ENCODE results near the gene MDH2.
A peak's percentile ranks its signal among the peaks of the same experiment; 100 is the strongest.
"Not testable (repeated sequence)": the region's sequence is repeated elsewhere in the genome, so short reads cannot be mapped to it uniquely, and the experiment has no call there.

Gene MDH2, protein sequence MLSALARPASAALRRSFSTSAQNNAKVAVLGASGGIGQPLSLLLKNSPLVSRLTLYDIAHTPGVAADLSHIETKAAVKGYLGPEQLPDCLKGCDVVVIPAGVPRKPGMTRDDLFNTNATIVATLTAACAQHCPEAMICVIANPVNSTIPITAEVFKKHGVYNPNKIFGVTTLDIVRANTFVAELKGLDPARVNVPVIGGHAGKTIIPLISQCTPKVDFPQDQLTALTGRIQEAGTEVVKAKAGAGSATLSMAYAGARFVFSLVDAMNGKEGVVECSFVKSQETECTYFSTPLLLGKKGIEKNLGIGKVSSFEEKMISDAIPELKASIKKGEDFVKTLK

GRCh38 chr7:76047811-76048667 is at the start of gene MDH2, which contains the start of gene STYXL1:
Gene MDH2, plus strand, starts transcription at chr7:76048106. Its CDS starts 55 bp downstream, at chr7:76048161.
Gene STYXL1, minus strand, starts transcription at chr7:76048000. Its CDS starts 17,477 bp downstream, at chr7:76030523.
- Mint-ChIP-seq H3K9me3 (no peaks in the 10 kb centered on the region), H3K27ac (peak within 1 kb of the TSS; percentile 95 to 98 (median 95)), H3K27me3 (ENCODE audit: low read depth) (no peaks in the 10 kb centered on the region), H3K4me3 (peak within 1 kb of the TSS; percentile 99 to 100 (median 99)), H3K36me3 (ENCODE audit: low read depth) (peaks cover 21% of the 10 kb centered on the region), H3K4me1 (peaks cover 33% of the 10 kb centered on the region)
- TF ChIP-seq, protein P1, sequence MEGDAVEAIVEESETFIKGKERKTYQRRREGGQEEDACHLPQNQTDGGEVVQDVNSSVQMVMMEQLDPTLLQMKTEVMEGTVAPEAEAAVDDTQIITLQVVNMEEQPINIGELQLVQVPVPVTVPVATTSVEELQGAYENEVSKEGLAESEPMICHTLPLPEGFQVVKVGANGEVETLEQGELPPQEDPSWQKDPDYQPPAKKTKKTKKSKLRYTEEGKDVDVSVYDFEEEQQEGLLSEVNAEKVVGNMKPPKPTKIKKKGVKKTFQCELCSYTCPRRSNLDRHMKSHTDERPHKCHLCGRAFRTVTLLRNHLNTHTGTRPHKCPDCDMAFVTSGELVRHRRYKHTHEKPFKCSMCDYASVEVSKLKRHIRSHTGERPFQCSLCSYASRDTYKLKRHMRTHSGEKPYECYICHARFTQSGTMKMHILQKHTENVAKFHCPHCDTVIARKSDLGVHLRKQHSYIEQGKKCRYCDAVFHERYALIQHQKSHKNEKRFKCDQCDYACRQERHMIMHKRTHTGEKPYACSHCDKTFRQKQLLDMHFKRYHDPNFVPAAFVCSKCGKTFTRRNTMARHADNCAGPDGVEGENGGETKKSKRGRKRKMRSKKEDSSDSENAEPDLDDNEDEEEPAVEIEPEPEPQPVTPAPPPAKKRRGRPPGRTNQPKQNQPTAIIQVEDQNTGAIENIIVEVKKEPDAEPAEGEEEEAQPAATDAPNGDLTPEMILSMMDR (IDR thresholded peaks at IDR 0.05; ENCODE audit: unreplicated experiment in 3 of 3): no peak

GRCh38 chr7:76000566-76000965 is 47.3 kb upstream of the MDH2 start:
- H3K4me3 Mint-ChIP-seq: no peak overlapping the region

GRCh38 chr7:76002139-76002538 is 45.8 kb upstream of the MDH2 start:
- Mint-ChIP-seq H3K4me3 (no peak overlapping the region), H3K4me1 (no peaks in the 10 kb centered on the region), H3K9me3 (no peaks in the 10 kb centered on the region), H3K27me3 (ENCODE audit: low read depth) (no peaks in the 10 kb centered on the region), H3K36me3 (ENCODE audit: low read depth) (peaks cover 47% of the 10 kb centered on the region), H3K27ac (no peak overlapping the region)
- TF ChIP-seq, protein P1 (IDR thresholded peaks at IDR 0.05; ENCODE audit: unreplicated experiment in 3 of 3): no peak

More at GRCh38 chr7:76000566-76000965, 47.3 kb upstream of the MDH2 start:
- Mint-ChIP-seq H3K27me3 (ENCODE audit: low read depth) (no peaks in the 10 kb centered on the region), H3K27ac (no peak overlapping the region), H3K4me1 (no peaks in the 10 kb centered on the region), H3K9me3 (no peaks in the 10 kb centered on the region), H3K36me3 (ENCODE audit: low read depth) (peaks cover 61% of the 10 kb centered on the region)
- TF ChIP-seq, protein P1 (IDR thresholded peaks at IDR 0.05; ENCODE audit: unreplicated experiment in 3 of 3): no peak

GRCh38 chr7:76002822-76003221 is 45.1 kb upstream of the MDH2 start:
- Mint-ChIP-seq H3K27me3 (ENCODE audit: low read depth) (no peaks in the 10 kb centered on the region), H3K9me3 (no peaks in the 10 kb centered on the region), H3K4me1 (no peaks in the 10 kb centered on the region), H3K27ac (no peak overlapping the region), H3K4me3 (no peak overlapping the region), H3K36me3 (ENCODE audit: low read depth) (peaks cover 40% of the 10 kb centered on the region)
- TF ChIP-seq, protein P1 (IDR thresholded peaks at IDR 0.05; ENCODE audit: unreplicated experiment in 3 of 3): no peak

DNA sequence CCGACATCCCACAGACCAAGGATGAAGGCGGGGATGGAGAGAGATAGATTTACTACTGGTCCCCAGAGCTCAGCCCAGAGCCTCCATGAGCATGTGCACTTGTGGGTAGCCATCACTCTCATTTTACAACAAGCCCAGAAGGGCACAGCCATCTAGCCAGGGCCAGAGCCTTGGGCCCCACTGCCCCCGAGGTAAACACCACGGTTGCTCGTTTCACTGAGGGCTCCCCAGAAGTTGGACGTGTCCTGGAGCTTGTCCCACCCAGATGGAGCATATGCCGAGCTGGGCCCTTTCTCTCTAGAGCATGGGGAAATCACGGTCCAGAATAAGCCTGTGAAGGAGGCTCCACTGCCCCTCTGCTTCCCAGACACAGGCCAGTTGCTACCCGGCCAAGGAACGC is 44.6 kb upstream of the MDH2 start:
- peaks cover 41% of the 10 kb centered on the region for H3K36me3 Mint-ChIP-seq (ENCODE audit: low read depth)
- H3K27ac Mint-ChIP-seq: no peak overlapping the region
- H3K4me1 Mint-ChIP-seq: no peaks in the 10 kb centered on the region
- no peak overlapping the region for H3K4me3 Mint-ChIP-seq
- no peaks in the 10 kb centered on the region for H3K9me3 Mint-ChIP-seq
- H3K27me3 Mint-ChIP-seq (ENCODE audit: low read depth): no peaks in the 10 kb centered on the region
- TF ChIP-seq, protein P1 (IDR thresholded peaks at IDR 0.05; ENCODE audit: unreplicated experiment in 3 of 3): no peak

GRCh38 chr7:76005004-76005403 is 42.9 kb upstream of the MDH2 start:
- not testable (repeated sequence) for H3K9me3 Mint-ChIP-seq; H3K27me3 Mint-ChIP-seq (ENCODE audit: low read depth); H3K27ac Mint-ChIP-seq; H3K4me3 Mint-ChIP-seq; H3K4me1 Mint-ChIP-seq
- peaks cover 29% of the 10 kb centered on the region for H3K36me3 Mint-ChIP-seq (ENCODE audit: low read depth)
